COLO829 (cell line): ENCODE data around the gene VIPR2.
"Not testable (repeated sequence)": the region's sequence is repeated elsewhere in the genome, so short reads cannot be mapped to it uniquely, and the experiment has no call there.

Experiments
- DNase-seq: peaks from one replicate; pipeline ENCODE4 v3.0.0; 2012; ENCODE audit warnings: low spot score

The VIPR2 gene

DNA sequence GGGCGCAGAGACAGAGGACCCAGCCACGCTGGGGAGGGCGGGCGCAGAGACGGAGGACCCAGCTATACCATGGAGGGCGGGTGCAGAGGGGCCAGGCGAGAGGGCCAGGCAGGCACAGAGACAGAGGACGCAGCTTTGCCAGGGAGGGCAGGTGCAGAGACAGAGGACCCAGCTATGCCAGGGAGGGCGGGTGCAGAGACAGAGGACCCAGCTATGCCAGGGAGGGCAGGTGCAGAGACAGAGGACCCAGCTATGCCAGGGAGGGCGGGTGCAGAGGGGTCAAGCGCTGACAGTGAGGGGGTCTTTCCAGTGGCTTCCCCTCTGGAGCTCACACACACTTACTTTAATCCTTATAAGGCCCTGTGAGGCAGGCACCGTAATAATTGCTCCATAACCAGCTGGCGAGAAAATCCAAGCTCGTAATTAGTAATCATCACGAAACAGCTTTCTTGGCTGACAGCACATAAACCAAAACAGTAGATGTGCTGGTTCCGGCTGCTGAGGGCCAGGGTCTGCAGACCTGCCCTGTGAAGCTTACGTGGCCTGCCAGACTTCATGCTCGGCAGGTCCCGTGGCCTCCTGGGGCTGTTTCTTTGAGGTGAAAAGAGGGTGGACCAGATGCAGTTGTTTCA is 137.2 kb downstream of the VIPR2 start:
- no peak for DNase-seq

DNA sequence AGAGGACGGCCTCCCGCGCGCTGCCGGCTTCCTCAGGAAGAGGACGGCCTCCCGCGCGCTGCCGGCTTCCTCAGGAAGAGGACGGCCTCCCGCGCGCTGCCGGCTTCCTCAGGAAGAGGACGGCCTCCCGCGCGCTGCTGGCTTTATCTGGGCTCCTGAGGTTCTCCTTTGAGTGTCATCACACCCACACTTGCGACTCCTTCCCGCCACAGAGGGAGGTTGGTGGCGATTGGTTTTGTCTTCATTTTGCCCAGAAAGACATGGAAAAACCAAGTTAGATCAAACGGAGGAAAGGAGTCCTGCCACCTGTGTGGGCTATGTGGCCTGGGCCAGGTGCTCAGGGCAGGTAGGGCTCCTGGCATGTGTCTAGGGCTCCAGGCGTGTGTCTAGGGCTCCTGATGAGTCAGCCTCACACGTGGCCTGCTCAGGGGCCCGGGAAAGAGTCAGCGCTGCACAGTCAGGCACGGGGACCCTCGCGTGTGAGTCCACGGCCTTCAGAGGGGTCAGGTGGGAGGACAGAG is 138.0 kb downstream of the VIPR2 start:
- no peak for DNase-seq

DNA sequence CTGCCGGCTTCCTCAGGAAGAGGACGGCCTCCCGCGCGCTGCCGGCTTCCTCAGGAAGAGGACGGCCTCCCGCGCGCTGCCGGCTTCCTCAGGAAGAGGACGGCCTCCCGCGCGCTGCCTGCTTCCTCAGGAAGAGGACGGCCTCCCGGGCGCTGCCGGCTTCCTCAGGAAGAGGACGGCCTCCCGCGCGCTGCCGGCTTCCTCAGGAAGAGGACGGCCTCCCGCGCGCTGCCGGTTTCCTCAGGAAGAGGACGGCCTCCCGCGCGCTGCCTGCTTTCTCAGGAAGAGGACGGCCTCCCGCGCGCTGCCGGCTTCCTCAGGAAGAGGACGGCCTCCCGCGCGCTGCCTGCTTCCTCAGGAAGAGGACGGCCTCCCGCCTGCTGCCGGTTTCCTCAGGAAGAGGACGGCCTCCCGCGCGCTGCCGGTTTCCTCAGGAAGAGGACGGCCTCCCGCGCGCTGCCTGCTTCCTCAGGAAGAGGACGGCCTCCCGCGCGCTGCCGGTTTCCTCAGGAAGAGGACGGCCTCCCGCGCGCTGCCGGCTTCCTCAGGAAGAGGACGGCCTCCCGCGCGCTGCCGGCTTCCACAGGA is 138.6 kb downstream of the VIPR2 start:
- not testable (repeated sequence) for DNase-seq

DNA sequence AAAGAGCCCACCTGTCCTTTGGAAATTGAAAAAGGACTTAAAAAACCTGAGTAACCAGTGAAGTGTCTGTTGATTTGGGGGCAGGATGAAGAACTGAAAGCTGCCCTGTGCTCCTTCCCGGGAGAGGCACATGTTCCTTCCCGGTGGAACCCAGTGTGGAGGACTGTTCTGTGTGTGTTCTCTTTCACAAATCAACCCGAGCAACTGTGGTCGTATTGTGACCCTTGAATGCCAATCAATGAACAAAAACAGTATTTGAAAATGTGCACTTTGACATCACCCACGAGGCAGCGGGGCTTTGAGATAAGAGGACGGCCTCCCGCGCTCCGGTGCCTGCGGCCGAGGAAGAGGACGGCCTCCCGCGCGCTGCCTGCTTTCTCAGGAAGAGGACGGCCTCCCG is 139.0 kb downstream of the VIPR2 start:
- no peak for DNase-seq

DNA sequence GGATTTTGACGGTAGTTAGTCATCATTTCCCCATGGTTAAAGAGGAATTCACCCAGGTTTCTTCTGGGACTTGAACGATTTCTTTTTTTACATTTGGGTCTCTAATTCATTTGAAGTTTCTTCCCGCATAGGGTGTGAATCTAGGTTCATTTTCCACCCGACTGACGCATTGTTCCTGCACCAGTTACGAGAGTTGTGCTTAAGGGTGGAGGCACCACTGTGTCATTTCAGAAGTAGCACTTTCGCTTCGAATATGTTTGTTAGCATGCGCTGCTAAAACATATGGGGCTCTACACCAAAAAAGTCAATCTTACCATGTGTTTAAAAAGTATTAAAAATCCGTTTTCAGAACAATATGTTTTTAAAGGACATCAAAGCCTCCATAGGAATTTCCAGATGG is 140.3 kb downstream of the VIPR2 start:
- no peak for DNase-seq

DNA sequence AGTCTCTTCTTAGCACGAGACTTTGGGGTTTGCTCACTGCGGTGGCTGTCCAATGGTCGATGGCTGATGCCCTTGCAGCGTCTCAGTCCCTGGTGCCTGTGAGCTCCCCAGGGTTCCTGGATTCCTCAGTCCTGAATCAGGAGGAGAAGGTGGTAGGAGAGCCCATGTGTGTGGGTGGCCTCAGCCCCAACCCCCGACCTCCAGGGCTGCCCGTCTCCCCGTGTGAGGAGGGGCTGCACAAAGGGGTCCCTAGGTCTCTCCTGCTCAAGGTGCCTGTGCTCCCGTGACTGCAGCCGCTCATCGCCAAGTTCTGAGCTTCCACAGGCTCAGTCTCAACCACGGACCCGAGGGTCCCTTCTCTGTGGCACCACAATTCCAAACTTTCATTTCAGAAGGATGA is 142.9 kb downstream of the VIPR2 start:
- no peak for DNase-seq

DNA sequence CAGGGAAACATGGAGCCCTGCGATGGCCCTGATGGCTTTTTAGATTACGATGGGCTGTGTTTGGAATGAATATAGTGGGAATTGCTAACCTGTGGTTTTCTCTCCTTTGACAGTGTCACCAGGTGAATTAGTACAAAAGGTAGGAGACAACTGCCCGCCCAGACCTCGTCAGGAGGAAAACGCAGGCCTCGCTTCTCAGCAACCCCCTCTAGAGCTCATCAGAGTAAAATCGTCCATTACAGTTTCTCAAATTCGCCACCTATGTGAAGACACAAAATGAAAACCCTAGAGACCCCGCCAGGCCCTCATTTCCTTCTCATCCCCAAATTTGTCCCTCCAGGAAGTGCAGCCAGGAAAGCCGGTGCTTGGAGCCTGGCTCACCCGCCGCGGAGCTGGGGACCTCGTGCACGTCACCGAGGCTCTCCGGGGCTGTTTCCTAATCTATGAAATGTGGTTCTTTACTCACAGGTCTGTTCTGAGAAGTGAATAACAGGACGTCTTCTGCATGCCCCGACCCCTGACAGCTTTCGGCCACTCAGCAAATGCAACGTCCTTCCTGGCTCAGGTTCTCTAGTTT is 143.7 kb downstream of the VIPR2 start:
- no peak for DNase-seq

DNA sequence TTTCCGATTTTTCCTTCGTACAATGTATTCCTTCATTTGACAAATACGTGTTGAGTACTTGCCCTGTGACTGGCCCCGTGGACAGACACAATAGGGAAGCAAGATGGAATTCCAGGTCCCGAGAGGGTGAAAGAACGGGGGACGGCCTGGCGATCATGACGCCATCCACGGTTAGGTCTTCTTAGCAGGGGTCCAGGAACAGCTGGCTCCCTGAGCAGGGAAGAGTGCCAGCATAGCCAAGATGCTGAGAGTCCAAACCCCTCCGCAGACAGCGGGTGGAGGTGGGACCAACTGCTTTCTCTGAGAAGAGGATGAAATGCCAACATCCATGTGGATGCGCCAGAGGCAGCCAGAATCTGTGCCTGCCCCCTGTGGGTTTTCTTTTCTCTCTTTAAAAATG is 144.6 kb downstream of the VIPR2 start:
- DNase-seq: no peak

DNA sequence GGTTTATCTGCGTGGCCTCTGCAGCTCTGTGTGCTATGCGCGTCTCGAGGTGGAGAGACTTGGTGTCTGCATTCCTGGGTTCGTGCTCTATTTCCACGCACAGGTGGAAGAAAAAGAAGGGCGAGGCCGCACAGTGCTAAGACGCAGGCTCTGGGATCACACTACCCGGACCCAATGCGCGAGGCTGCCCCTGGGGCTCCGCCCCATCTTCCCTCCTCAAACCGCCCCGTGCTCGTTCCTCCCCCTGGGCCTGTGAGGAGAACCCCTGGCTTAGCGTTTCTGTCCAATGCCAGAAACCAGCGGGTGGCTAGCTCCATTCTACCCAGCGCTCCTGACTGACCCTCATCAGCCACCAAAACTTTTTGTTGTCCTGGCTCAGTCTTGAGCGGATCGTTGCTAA is 145.2 kb downstream of the VIPR2 start:
- no peak for DNase-seq

DNA sequence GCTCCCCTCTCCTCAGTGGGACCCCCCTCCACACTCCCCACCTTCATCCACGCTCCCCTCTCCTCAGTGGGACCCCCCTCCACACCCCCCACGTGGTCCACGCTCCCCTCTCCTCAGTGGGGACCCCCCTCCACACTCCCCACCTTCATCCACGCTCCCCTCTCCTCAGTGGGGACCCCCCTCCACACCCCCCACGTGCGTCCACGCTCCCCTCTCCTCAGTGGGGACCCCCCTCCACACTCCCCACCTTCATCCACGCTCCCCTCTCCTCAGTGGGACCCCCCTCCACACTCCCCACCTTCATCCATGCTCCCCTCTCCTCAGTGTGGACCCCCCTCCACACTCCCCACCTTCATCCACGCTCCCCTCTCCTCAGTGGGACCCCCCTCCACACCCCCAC is 146.4 kb downstream of the VIPR2 start:
- DNase-seq: not testable (repeated sequence)

DNA sequence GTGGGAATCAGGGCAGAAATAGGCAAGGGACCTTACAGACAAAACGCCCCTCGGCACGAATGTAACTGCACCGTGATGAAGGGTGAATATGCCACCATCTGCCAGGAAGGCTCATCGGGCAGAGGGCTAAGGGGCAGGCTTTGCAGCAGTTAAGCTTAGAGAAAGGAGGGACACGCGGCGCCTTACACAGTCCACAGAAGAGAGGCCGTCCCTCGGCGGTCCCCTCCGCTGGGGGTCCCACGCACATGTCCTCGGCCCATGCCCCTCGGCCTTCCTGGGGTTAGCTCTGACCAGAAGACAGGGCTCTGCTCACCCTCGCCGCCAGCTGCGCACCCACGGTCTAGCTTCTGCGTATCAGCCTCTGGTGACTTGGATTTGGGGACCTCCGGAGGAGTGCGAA is 147.2 kb downstream of the VIPR2 start:
- no peak for DNase-seq

DNA sequence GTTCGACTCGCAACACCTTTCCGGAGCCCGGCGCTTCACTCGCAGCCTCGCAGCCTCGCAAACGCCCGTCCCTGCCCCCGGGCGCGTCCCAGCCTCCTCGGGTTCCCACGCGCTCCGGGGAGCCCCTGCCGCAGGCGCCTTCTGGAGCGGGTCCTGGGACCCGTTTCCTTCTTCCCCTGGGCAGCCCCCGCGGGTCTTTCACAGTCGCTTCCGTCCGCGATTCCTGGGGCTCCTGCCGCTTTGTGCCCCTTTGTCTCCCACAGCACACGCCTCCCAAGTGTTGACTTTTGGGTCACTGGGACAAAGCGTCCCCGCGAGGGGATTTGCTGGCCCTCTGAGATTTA is 147.6 kb downstream of the VIPR2 start:
- DNase-seq: no peak

DNA sequence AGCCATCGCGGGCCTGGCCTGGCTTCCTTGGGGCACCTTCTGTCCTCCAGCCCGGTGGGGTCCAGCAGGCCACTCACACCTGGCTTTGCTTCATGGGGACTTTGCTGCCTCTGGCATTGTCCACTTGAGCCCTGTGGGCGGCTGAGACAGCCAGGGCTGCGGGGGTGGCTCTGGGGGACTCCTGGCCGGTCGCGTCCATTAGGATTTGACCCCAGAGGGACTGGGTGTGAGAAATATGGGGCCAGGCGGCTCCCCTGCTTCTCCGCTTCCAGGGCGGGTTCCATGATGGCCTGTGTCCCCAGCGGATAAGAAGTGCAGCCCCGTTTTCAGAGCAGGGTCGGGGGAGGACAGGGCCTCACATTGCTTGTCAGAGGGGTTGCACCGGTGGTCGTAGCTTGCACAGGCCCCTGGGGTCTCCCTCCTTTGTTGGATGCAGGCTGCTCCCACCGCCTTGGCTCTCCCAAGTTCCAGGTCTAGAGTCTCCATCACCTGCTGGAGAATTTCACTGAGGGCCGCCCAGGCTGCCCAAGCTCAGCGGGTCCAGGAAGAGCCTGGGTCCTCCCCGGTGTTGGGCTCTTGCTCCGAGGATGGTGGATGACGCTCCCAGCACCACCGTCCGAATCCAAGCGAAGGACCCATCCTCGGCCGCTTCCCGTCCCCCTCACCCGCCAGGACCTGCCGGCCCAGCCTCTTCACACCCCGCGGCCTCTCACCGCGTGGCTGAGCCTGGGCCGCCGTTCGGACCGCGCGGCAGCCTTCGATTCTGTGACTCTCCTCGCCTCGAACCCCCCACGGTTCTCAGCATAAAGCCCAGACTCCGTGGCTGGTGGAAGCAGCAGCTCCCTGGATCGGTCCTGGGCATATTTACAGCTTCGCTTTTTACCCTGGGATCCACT is 148.2 kb downstream of the VIPR2 start:
- DNase-seq: no peak

DNA sequence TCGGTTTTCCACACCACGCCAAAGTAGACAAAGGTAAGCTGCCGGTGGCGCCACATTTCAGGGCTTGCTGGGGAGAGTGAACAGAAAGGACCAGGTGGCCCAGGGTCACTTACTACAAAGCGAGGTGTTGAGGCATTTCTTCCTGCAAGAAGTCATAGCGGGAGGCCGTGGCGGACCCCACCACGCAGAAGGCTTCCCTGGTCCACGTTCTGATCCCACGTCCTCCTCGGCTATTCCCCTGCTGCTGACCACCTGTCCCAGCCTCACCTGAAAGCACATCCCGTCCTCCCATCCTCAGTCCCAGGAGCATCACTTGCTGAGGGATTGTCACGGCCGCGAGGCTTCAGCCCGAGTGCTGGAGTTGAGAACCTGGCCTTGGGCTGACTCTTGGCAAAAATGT is 149.2 kb downstream of the VIPR2 start:
- no peak for DNase-seq

DNA sequence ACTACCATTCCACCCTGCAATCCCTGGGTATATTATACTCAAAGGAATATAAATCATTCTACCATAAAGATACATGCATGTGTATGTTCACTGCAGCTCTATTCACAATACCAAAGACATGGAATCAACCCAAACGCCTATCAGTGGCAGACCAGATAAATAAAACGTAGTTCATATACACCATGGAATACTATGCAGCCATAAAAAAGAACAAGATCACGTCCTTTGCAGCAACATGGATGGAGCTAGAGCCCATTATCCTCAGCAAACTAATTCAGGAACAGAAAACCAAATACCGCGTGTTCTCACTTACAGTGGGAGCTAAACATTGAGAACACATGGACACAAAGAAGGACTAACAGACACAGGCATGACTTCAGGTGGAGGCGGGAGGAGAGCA is 150.0 kb downstream of the VIPR2 start:
- DNase-seq: no peak

DNA sequence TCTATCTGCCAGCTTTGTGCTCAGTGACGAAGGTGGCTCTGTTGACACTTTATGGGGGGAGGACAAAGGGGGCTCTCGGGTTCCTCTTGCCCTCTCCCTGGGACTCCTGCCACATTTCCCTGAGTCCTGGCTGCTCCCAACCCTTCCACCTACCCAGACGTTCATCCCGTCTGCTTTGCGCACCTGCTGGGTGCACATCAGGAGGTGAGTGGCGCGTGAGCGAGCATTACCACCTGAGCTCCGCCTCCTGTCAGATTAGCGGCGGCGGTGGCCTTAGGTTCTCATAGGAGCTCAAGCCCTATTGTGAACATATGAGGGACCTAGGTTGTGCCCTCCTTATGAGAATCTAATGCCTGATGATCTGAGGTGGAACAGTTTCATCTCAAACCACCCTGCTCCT is 151.1 kb downstream of the VIPR2 start:
- no peak for DNase-seq

DNA sequence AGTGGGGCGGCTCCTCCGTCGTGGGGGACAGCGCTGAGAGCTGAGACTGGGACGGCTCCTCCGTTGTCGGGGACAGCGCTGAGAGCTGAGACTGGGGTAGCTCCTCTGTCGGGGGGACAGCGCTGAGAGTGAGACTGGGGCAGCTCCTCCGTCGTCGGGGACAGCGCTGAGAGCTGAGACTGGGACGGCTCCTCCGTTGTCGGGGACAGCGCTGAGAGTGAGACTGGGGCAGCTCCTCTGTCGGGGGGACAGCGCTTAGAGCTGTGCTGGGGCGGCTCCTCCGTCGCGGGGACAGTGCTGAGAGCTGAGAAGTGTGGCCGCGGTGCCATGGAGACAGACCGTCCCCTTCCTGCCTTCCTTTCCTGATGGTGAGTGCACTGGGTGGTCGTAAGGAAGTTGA is 151.9 kb downstream of the VIPR2 start:
- no peak for DNase-seq

DNA sequence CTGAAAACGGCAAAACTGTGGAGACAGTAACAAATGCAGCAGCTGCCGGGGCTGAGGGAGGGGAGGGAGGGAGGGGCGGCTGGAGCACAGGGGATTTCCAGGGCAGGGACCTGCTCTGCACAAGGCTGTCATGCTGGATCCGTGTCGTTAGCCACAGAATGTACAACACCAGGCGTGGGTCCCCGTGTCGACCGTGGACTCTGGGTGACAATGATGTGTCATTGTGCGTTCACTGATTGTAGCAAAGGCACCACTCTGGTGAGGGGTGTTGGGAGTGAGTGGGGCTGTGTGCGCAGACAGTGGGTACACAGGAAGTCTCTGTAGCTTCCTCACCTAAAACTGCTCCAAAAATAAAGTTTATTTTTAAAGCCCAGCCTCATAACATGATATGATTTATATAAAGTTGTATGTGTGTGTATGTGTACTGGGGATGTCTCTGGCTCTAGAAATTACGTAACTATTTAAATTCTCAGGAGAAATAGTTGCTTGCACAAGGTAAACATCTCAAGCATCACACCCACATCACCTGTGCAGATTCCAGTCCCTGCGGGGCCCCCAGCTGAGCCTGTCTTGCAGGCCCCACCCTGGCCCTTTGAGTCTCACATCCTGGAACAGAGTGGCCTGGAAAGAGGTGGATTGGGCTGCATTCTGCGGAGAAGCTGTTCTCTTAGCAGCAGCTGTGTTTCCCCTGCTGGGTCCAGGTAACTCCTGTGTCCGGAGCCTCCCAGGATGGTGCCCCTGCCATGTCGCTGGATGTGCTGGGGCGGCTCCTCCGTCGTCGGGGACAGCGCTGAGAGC is 152.6 kb downstream of the VIPR2 start:
- no peak for DNase-seq

DNA sequence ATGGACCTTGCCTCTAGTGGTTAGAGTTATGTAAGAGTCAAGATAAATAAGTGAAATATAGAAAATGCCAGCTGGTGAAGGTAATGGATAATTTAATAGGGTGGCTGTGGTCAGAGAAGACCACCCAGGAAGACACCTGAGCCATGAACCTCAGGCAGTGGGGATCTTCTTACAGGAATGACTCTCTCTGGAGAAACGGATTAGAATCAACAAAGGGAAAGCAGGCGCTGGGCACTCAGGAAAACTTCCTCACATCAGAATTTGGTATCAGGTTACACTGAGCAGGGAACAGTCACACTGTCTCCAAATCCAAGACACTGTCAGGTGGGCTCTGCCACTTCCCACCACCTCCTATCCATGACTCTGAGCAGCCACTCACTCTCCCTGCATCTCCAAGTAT is 155.7 kb downstream of the VIPR2 start:
- DNase-seq: no peak

DNA sequence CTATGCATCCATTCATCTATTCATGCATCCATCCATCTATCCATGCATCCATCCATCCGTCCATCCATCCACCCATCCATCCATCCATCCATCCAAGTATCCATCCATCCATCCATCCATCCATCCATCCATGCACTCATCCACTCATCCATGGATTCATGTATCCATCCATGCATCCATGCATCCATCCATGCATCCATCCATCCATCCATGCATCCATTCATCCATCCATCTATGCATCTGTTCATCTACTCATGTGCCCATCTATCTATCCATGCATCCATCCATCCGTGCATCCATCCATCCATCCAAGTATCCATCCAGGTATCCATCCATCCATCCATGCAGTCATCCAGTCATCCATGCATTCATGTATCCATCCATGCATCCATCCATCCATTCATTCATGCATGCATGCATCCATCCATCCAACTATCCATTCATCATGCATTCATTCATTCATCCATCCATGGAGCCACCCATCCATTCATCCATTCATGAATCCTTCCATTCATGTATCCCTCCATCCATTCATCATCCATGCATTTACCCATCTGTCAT is 156.3 kb downstream of the VIPR2 start:
- DNase-seq: no peak

DNA sequence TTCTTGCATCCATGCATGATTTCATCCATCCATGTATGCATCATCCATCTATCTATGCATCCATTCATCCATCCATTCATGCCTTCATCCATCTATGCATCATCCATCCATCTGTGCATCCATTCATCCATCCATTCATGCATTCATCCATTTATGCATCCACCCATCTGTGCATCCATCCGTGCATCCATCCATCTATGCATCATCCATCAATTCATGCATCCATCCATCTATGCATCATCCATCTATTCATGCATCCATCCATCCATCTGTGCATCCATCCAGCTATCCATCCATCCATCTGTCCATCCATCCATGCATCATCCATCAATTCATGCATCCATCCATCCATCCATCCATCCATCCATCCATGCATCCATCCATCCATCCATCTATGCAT is 157.0 kb downstream of the VIPR2 start:
- no peak for DNase-seq

DNA sequence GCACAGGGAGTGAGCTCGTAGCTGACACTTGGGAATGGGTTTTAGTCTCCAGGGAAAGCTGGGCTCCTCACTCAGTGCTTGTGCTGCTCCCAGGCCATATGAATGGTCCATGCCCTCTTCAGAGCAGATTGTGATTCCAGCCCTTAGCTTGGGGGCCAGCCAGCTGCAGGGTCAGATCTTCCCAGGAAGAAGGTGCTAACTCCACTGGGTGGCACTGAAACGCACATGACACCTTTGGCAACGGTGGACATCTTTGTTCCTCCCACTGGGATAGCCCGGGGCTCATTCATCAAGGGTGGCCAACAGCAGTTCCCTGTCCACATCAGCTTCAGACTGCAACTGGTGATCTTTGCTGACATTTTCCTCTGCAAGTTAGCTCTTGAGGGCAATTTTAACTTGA is 159.1 kb downstream of the VIPR2 start:
- no peak for DNase-seq
